HUES48 (cell line): ENCODE measurements around the gene FAM156B.
"Not testable (repeated sequence)": the region's sequence is repeated elsewhere in the genome, so short reads cannot be mapped to it uniquely, and the experiment has no call there.

ENCODE experiments used
- H3K27ac ChIP-seq: one replicate; pipeline ENCODE4 v1.7.0; 2013; ENCODE audit warnings: low read depth, low read length, inconsistent platforms
- H3K27me3 ChIP-seq: 2 replicates; pipeline ENCODE4 v1.6.1; 2013; ENCODE audit warnings: mild to moderate bottlenecking, low read length; ENCODE audit not compliant: control insufficient read depth, insufficient read depth
- H3K36me3 ChIP-seq: 2 replicates; pipeline ENCODE4 v1.6.1; 2013; ENCODE audit warnings: low read length; ENCODE audit not compliant: control insufficient read depth, insufficient read depth
- H3K4me1 ChIP-seq: 2 replicates; pipeline ENCODE4 v1.6.1; 2013; ENCODE audit warnings: mild to moderate bottlenecking, low read length; ENCODE audit not compliant: control insufficient read depth, insufficient read depth
- H3K4me3 ChIP-seq: 2 replicates; pipeline ENCODE4 v1.5.1; 2013; ENCODE audit warnings: mild to moderate bottlenecking, low read depth, low read length
- H3K9ac ChIP-seq: 2 replicates; pipeline ENCODE4 v1.6.1; 2013; ENCODE audit warnings: mild to moderate bottlenecking, low read depth, low read length, moderate library complexity
- H3K9me3 ChIP-seq: 2 replicates; pipeline ENCODE4 v1.6.1; 2013; ENCODE audit warnings: low read length; ENCODE audit not compliant: control insufficient read depth, insufficient read depth

Gene FAM156B

DNA sequence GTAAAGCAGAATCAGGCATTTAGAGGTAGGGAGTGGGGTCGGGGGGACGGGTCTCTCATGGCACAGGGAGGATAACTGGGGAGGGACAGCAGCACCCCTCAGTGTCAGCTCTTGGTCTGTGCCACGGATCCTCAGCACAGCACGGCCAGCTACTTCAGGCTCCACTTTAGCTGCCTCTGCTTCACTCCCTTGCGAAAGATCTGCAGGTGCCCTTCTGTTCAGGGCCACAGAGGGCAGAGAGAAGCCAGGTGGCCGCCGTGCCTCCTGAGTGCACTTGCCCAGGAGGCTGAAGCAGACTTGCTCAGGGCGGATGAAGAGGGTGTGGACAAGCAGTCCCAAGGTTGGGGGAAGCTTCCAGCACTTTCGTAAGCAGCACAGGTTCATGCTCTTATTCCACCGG, 9.7 kb upstream of the FAM156B start:
- not testable (repeated sequence) for H3K9ac ChIP-seq, H3K27me3 ChIP-seq, H3K4me1 ChIP-seq, H3K9me3 ChIP-seq, H3K27ac ChIP-seq, H3K4me3 ChIP-seq, H3K36me3 ChIP-seq

DNA sequence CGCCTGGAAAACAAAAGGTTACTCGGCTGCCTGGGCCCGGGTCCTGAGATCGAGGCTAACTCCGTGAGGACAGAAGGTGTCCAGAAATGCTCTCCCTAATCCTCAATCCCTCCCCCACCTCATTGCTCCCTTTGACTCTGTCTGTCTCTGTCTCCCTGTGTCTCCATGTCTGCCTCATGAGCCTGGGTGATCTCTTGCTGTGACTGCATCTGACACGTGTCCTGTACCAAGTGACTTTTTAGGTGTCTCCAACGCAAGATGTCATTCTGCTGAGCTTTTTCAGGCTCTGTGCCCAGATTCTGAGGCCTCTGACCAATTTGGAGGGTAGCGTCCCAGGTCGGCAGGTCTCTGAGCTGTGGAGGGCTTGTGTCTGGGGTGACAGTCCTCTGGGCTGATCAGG, 9.0 kb upstream of the FAM156B start:
- not testable (repeated sequence) for H3K9ac ChIP-seq, H3K4me3 ChIP-seq, H3K9me3 ChIP-seq, H3K27me3 ChIP-seq, H3K27ac ChIP-seq, H3K36me3 ChIP-seq, H3K4me1 ChIP-seq

DNA sequence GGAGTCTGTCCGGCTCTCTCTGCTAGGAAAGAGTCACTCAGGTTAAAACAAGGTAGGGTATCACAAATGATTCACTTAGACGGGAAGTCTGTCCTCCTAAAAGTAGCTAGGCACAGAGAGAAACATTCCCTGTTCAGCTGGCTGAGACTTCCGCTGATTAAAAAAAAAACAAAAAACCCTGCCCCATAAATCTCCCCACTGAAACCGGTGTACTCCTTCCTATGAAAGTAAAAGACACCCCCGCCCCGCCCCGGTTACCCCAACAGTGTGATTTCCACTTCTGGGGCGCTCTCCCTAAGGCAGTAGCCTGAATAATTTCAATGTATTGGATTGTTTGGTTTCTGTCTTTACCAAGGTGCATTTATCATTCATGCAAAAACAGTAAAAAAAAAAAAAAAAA, 692 bp upstream of the FAM156B start:
- H3K36me3 ChIP-seq, H3K9ac ChIP-seq, H3K27me3 ChIP-seq, H3K27ac ChIP-seq, H3K4me3 ChIP-seq, H3K9me3 ChIP-seq, H3K4me1 ChIP-seq: not testable (repeated sequence)

DNA sequence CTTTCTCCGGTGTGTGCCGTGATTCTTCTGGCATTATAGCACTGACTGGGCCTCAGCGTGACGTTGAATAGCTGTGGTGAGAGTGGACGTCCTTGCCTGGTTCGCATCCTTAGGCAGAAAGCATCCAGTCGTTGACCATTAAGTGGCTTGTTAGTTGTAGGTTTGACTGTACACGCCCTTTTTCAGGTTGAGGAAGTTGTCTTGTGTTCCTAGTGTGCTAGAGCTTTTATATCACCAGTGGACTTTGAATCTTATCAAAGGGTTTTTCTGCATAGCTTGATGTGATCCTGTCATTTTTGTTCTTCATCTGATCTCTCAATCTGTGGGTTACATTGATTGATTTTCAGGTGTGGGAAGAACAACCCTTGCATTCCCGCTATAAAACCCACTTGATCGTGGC, 8.4 kb downstream of the FAM156B start:
- not testable (repeated sequence) for H3K9me3 ChIP-seq, H3K9ac ChIP-seq, H3K36me3 ChIP-seq

DNA sequence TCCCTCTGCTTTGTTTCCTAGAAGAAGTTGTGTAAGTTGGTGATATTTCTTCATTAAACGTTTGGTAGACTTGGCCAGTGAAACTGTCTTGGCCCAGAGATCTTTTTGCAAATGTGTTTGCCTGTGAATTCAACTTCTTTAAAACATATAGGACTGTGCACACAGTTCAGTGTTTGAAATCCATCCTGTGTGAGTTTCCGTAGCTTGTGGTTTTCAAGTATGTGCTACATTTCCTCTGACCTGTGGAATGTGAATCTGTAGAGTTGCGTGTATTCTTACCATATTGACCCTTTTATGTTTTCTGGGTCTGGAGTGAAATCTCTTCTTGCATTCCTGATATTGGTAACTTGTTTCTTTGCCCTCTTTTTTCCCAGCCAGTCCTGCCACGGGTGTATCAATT, 8.9 kb downstream of the FAM156B start:
- H3K4me1 ChIP-seq, H3K9ac ChIP-seq, H3K36me3 ChIP-seq, H3K4me3 ChIP-seq, H3K27ac ChIP-seq, H3K27me3 ChIP-seq, H3K9me3 ChIP-seq: not testable (repeated sequence)

More for the DNA sequence above, 8.4 kb downstream of the FAM156B start:
- not testable (repeated sequence) for H3K27ac ChIP-seq, H3K27me3 ChIP-seq, H3K4me3 ChIP-seq, H3K4me1 ChIP-seq

DNA sequence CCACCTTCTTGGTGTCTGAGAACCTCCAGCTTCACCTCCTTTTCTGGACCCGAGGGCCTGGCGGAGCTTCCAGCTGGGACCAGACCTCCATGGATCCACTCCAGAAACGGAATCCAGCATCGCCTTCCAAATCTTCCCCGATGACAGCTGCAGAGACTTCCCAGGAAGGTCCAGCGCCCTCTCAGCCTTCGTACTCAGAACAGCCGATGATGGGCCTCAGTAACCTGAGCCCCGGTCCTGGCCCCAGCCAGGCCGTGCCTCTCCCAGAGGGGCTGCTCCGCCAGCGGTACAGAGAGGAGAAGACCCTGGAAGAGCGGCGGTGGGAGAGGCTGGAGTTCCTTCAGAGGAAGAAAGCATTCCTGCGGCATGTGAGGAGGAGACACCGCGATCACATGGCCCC, 10.0 kb downstream of the FAM156B start:
- not testable (repeated sequence) for H3K36me3 ChIP-seq, H3K4me3 ChIP-seq, H3K9ac ChIP-seq, H3K27ac ChIP-seq, H3K9me3 ChIP-seq, H3K27me3 ChIP-seq, H3K4me1 ChIP-seq

DNA sequence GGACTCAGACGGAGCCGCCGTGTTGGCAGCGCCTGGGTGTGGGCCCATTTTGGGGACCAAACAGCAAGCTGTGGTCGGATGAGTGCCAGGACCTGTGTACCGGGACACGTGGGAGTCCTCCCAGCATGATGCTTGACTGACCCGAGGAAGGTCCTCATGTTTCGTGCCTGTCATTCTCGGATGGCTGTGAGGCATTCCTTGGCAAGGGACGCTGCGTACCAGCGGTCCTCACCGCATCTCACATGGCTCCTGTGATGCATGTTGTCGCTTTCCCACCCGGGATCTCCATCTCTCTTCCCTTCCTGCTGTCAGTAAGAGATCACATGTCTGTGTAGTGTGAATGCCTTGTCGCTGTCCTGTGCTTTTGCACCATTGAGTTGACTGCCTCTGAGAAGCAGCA, 10.8 kb downstream of the FAM156B start:
- H3K36me3 ChIP-seq, H3K27me3 ChIP-seq, H3K9me3 ChIP-seq, H3K4me1 ChIP-seq, H3K27ac ChIP-seq, H3K4me3 ChIP-seq, H3K9ac ChIP-seq: not testable (repeated sequence)

DNA sequence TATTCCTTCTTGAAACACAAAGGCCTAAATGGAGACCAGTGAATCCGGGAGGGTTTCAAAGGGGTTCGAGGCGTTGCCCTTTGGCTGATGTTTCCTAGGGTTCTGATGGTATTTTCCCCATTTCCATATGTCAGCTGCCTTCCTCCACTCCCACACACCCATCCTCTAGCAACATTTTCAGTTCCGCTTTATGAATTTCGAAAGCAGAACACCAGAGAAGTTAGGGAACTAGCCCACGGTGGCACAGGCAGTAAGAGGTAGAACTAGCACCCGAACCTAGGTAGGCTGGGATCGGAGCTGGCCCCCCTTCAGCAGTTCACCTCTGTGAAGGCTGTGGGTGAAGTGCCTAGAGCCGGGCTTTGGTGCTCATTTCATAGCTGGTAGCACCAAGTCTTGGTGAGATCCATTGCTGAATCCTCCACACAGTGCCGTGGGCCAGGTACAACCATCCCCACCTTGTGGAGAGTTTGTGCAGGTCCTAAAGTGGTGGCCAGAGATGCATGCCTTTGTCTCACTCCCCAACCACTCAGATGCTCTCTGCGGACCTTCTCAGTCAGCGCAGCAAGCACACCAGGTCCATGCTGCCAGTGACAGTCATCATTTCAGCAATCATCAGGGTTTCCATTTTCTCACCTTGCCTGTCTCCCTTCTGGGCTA, 12.3 kb downstream of the FAM156B start:
- H3K9me3 ChIP-seq, H3K27ac ChIP-seq, H3K36me3 ChIP-seq, H3K4me1 ChIP-seq, H3K4me3 ChIP-seq, H3K9ac ChIP-seq, H3K27me3 ChIP-seq: not testable (repeated sequence)

DNA sequence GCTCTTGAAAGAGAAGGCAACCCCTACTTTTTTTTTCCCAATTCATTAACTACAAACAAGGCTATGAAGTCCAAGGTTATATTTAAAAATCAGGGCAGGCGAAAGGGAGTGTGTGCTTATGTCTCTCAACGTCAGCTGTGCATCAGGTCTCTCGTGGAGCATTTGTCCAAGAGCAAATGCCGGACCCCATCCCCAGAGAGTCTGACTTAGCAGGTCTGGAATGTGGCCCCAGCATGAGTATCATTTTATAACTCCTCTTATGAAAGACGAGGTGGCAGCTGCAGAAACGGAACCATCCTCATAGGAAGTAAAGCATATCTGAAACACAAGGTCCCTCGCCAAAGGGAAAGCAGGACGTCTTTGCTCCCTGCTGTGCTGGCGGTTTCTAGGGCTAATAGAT, 16.6 kb downstream of the FAM156B start:
- not testable (repeated sequence) for H3K4me3 ChIP-seq, H3K36me3 ChIP-seq, H3K27me3 ChIP-seq, H3K27ac ChIP-seq, H3K9ac ChIP-seq, H3K4me1 ChIP-seq, H3K9me3 ChIP-seq

DNA sequence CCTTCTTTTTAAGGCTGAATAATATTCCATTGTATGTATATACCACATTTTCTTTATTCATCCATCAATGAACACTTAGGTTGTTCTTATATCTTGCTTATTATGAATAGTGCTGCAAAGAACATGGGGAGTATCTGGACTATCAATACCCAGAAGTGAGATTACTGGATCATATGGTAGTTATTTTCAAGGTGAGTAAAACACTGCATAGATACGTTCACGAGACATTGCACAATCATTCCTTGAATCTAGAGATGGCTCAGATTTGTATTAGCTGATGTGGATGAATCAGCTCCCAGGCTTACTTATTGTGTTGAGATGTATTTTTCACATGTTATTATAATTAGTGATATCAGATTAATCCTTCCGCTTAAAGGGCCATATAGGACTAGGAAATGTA, 17.6 kb downstream of the FAM156B start:
- not testable (repeated sequence) for H3K4me1 ChIP-seq, H3K9ac ChIP-seq, H3K9me3 ChIP-seq, H3K36me3 ChIP-seq, H3K27ac ChIP-seq, H3K4me3 ChIP-seq, H3K27me3 ChIP-seq

DNA sequence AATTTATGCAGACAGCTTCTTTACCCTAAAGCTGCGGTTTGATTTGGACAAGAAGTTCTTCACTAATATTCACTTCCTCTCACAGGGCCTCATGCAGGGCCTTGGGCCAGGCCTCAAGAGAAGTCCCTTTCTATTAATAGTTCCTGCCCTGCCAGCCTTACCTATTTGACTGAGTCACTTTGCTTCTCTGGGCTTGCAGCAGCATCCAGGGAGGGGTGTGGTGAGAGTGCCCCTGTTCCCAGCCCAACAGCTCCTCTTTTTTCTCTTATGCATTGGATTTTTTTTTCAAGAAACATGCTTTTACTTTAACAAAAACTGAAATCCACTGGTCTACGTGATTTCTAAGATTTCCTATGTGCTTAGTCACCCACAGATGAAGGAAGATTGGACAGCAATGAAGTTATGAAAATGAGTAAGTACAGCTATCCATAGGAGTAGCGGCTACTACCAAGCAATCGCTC, 26.7 kb downstream of the FAM156B start:
- Histone ChIP-seq H3K36me3 (no peaks in the 10 kb centered on the region), H3K9me3 (peaks cover 5% of the 10 kb centered on the region; the same call in 1 of the 2 replicates), H3K9ac (no peak overlapping the region), H3K4me1 (no peaks in the 10 kb centered on the region), H3K27ac (no peak overlapping the region), H3K27me3 (no peaks in the 10 kb centered on the region), H3K4me3 (no peak overlapping the region)

DNA sequence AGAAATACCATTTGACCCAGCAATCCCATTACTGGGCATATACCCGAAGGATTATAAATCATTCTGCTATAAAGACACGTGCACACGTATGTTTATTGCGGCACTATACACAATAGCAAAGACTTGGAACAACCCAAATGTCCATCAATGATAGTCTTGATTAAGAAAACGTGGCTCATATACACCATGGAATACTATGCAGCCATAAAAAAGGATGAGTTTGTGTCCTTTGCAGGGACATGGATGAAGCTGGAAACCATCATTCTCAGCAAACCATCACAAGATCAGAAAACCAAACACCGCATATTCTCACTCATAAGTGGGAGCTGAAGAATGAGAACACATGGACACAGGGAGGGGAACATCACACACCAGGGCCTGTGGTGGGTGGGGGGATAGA, 33.1 kb downstream of the FAM156B start:
- H3K4me3 ChIP-seq, H3K9me3 ChIP-seq, H3K27me3 ChIP-seq, H3K36me3 ChIP-seq, H3K4me1 ChIP-seq, H3K9ac ChIP-seq, H3K27ac ChIP-seq: not testable (repeated sequence)
